DND-41 (cell line): Measurements from ENCODE around the gene TBL1XR1.

Source experiments
- ATAC-seq: fragments of 200-7000 bp; cut with Tn5 transposase; 3 replicates; pipeline ENCODE4 v1.9.1; 2021; ENCODE audit warnings: low read depth; ENCODE audit not compliant: insufficient read depth
- DNase-seq: peaks from one replicate; pipeline ENCODE4 v3.0.0-alpha.2; 2020
- H2AFZ ChIP-seq: 2 replicates; pipeline ENCODE4 v1.6.0; 2012; ENCODE audit warnings: low read depth, low read length
- H3K27ac ChIP-seq: 2 replicates; pipeline ENCODE4 v1.5.1; 2012; ENCODE audit warnings: low read length, inconsistent platforms
- H3K27me3 ChIP-seq: fragments of 200-600 bp; sonication (generic); 2 replicates; pipeline ENCODE4 v1.6.0; 2012; ENCODE audit warnings: low read length, mild to moderate bottlenecking, inconsistent platforms; ENCODE audit not compliant: insufficient read depth, poor library complexity
- H3K36me3 ChIP-seq: 2 replicates; pipeline ENCODE4 v1.5.1; 2012; ENCODE audit warnings: low read length, inconsistent platforms; ENCODE audit not compliant: insufficient read depth
- H3K4me1 ChIP-seq: 2 replicates; pipeline ENCODE4 v1.5.1; 2012; ENCODE audit warnings: mild to moderate bottlenecking, low read length; ENCODE audit not compliant: insufficient read depth
- H3K4me2 ChIP-seq: 2 replicates; pipeline ENCODE4 v1.6.0; 2012; ENCODE audit warnings: mild to moderate bottlenecking, moderate library complexity, low read length, inconsistent platforms; ENCODE audit not compliant: insufficient read depth
- H3K4me3 ChIP-seq, 2 experiments: fragments of 200-600 bp in 1 of 2; shearing (Covaris generic) in 1 of 2; 2 replicates each; pipeline ENCODE4 v1.5.1; 2012 to 2016; ENCODE audit warnings: inconsistent platforms in 2 of 2, low read length in 2 of 2, mild to moderate bottlenecking in 2 of 2, low read depth in 1 of 2, moderate library complexity in 1 of 2
- H3K79me2 ChIP-seq: 2 replicates; pipeline ENCODE4 v1.6.0; 2012; ENCODE audit warnings: low read length, inconsistent platforms; ENCODE audit not compliant: insufficient read depth
- H3K9ac ChIP-seq: 2 replicates; pipeline ENCODE4 v1.6.0; 2012; ENCODE audit warnings: low read depth, mild to moderate bottlenecking, inconsistent platforms, low read length, moderate library complexity
- H3K9me3 ChIP-seq: 2 replicates; pipeline ENCODE4 v1.5.1; 2012; ENCODE audit warnings: low read length, moderate library complexity, mild to moderate bottlenecking, inconsistent platforms; ENCODE audit not compliant: insufficient read depth, severe bottlenecking
- H4K20me1 ChIP-seq: 2 replicates; pipeline ENCODE4 v1.6.0; 2012; ENCODE audit warnings: low read length; ENCODE audit not compliant: insufficient read depth
- CTCF ChIP-seq: IDR thresholded peaks from 2 replicates; pipeline ENCODE4 v1.5.1; 2012; ENCODE audit warnings: borderline replicate concordance, low read length, moderate library complexity, mild to moderate bottlenecking; ENCODE audit not compliant: poor library complexity, severe bottlenecking; ENCODE audit errors: extremely low read depth
- EZH2 ChIP-seq: IDR thresholded peaks from 3 replicates; pipeline ENCODE4 v1.6.1; 2012; ENCODE audit warnings: borderline replicate concordance, low read depth, mild to moderate bottlenecking, moderate library complexity, low read length, inconsistent platforms; ENCODE audit not compliant: severe bottlenecking

TBL1XR1 gene

GRCh38 chr3:177211503-177212277 is 14.4 kb upstream of the TBL1XR1 start:
- no peak for DNase-seq
- no peak overlapping the region for H3K27ac ChIP-seq
- TF ChIP-seq CTCF (no peak), EZH2 (no peak)

GRCh38 chr3:177210744-177211502 is 13.6 kb upstream of the TBL1XR1 start:
- H3K9me3 ChIP-seq: no peaks in the 10 kb centered on the region
- H3K27ac ChIP-seq: no peak overlapping the region
- no peaks in the 10 kb centered on the region for H3K27me3 ChIP-seq
- DNase-seq: no peak
- H3K79me2 ChIP-seq: no peaks in the 10 kb centered on the region
- no peaks in the 10 kb centered on the region for H3K36me3 ChIP-seq
- no peak overlapping the region for H3K4me3 ChIP-seq
- no peaks in the 10 kb centered on the region for H3K4me1 ChIP-seq
- H4K20me1 ChIP-seq: no peaks in the 10 kb centered on the region
- ATAC-seq: no peak
- H3K4me2 ChIP-seq: no peak overlapping the region
- no peak overlapping the region for H2AFZ ChIP-seq
- H3K9ac ChIP-seq: no peak overlapping the region
- no peak for TF ChIP-seq CTCF
- no peak for TF ChIP-seq EZH2

More at GRCh38 chr3:177211503-177212277, 14.4 kb upstream of the TBL1XR1 start:
- H3K79me2 ChIP-seq: no peaks in the 10 kb centered on the region
- H4K20me1 ChIP-seq: no peaks in the 10 kb centered on the region
- H3K9me3 ChIP-seq: no peaks in the 10 kb centered on the region
- H3K9ac ChIP-seq: no peak overlapping the region
- H3K4me3 ChIP-seq: no peak overlapping the region
- H3K27me3 ChIP-seq: no peaks in the 10 kb centered on the region
- no peak overlapping the region for H2AFZ ChIP-seq
- H3K4me2 ChIP-seq: no peak overlapping the region
- H3K36me3 ChIP-seq: no peaks in the 10 kb centered on the region
- no peak for ATAC-seq
- no peaks in the 10 kb centered on the region for H3K4me1 ChIP-seq

GRCh38 chr3:177209509-177209908 is 12.2 kb upstream of the TBL1XR1 start:
- Histone ChIP-seq H3K4me3 (no peak overlapping the region), H3K79me2 (no peaks in the 10 kb centered on the region), H3K4me2 (no peak overlapping the region), H3K27ac (no peak overlapping the region), H3K27me3 (no peaks in the 10 kb centered on the region), H3K4me1 (no peaks in the 10 kb centered on the region), H2AFZ (no peak overlapping the region), H4K20me1 (no peaks in the 10 kb centered on the region), H3K9ac (no peak overlapping the region), H3K36me3 (no peaks in the 10 kb centered on the region), H3K9me3 (no peaks in the 10 kb centered on the region)
- DNase-seq: no peak
- TF ChIP-seq EZH2 (no peak), CTCF (no peak)
- no peak for ATAC-seq
